SK-N-DZ (cell line): ENCODE measurements around the gene SULF2.

Experiments used
- DNase-seq: peaks from one replicate; pipeline ENCODE4 v3.0.0-alpha.2; 2015; ENCODE audit warnings: low spot score

Gene SULF2

GRCh38 chr20:47762699-47763268 lies 22.5 kb downstream of the SULF2 start:
- DNase-seq = no peak

GRCh38 chr20:47761482-47762047 lies 23.7 kb downstream of the SULF2 start:
- DNase-seq = no peak

- DNase-seq = no peak
These were observed 24.4 kb downstream of the SULF2 start for GRCh38 chr20:47760686-47761481.

- no peak for DNase-seq
These were observed 26.5 kb downstream of the SULF2 start for GRCh38 chr20:47758517-47759450.

- DNase-seq = no peak
These were observed 27.9 kb downstream of the SULF2 start for GRCh38 chr20:47757145-47758035.

- DNase-seq = no peak
These were observed 30.2 kb downstream of the SULF2 start for GRCh38 chr20:47754946-47755652.

GRCh38 chr20:47754388-47754715 lies 30.9 kb downstream of the SULF2 start:
- DNase-seq = peak; percentile 91

GRCh38 chr20:47753576-47754387 lies 31.5 kb downstream of the SULF2 start:
- peak; percentile 99 for DNase-seq

- DNase-seq = no peak
These were observed 33.8 kb downstream of the SULF2 start for GRCh38 chr20:47751449-47751848.

GRCh38 chr20:47749339-47749738 lies 35.9 kb downstream of the SULF2 start:
- DNase-seq = peak; percentile 61

- no peak for DNase-seq
These were observed 36.5 kb downstream of the SULF2 start for GRCh38 chr20:47748823-47749222.

GRCh38 chr20:47748069-47748468 lies 37.2 kb downstream of the SULF2 start:
- no peak for DNase-seq

- no peak for DNase-seq
These were observed 37.6 kb downstream of the SULF2 start for GRCh38 chr20:47747669-47748031.

GRCh38 chr20:47744803-47745202 lies 40.5 kb downstream of the SULF2 start:
- no peak for DNase-seq

- no peak for DNase-seq
These were observed 41.6 kb downstream of the SULF2 start for GRCh38 chr20:47743671-47744070.

- no peak for DNase-seq
These were observed 43.3 kb downstream of the SULF2 start for GRCh38 chr20:47741669-47742608.

- DNase-seq = no peak
These were observed 44.5 kb downstream of the SULF2 start for GRCh38 chr20:47740862-47741184.

- no peak for DNase-seq
These were observed 45.0 kb downstream of the SULF2 start for GRCh38 chr20:47740121-47740861.
